Measurements from ENCODE around the gene GTF3C2. TPM values are rescaled to one million over a fixed set of nuclear protein-coding genes. Genes with fewer than 3 reads are reported as not detected.

Gene GTF3C2
- total and polyA plus RNA-seq, 2 of the 13 experiments (the other 11 are each of a cell fraction or from before 2014, with no cell fraction given) = 77.5 to 130 TPM

- Histone ChIP-seq H3K27me3 (ENCODE audit: control insufficient read depth in 1 of 2, insufficient read depth in 2 of 2, low read length in 2 of 2) (no peaks in the 10 kb centered on the region; a peak in 1 of 5 replicates), H3K4me3 (replicated peaks in 1 of 3; ENCODE audit: insufficient read depth in 1 of 3, low read depth in 2 of 3, low read length in 3 of 3) (peak within 1 kb of the TSS; percentile 88 to 96 (median 95)), H3K79me2 (ENCODE audit: insufficient read depth, low read length) (peaks cover 54% of the 10 kb centered on the region), H3K9ac (ENCODE audit: insufficient read depth, low read depth, low read length) (peak within 1 kb of the TSS; percentile 97), H3K9me3 (ENCODE audit: low read length) (no peaks in the 10 kb centered on the region), H3K36me3 (replicated peaks in 1 of 2; ENCODE audit: control insufficient read depth in 1 of 2, insufficient read depth in 2 of 2, low read length in 2 of 2) (peaks cover 26 to 64% of the 10 kb centered on the region in 2 experiments), H4K20me1 (ENCODE audit: insufficient read depth, low read length) (no peaks in the 10 kb centered on the region; the same call in 1 of the 2 replicates), H3K27ac (ENCODE audit: extremely low read length, insufficient read depth, low read length) (peak within 1 kb of the TSS; percentile 83), H3K4me1 (ENCODE audit: insufficient read depth, low read length) (peaks cover 41% of the 10 kb centered on the region), H2AFZ (ENCODE audit: low read length) (no peak within 1 kb of the TSS), H3K4me2 (ENCODE audit: low read depth, low read length) (peak within 1 kb of the TSS; percentile 99)
- intact Hi-C loops (cut with micrococcal nuclease; ENCODE audit: unreplicated experiment) (loop anchor here (1.0 to 10.0 kb wide), 4 partner anchors 13 to 115 kb away; partner anchors contain the start of gene GTF3C2), in situ Hi-C loops (cut with HindIII; ENCODE audit: extremely low pct_ligation_motif_present, low pct_unique_long_range_greater_than_20kb) (loop anchor here (5.0 kb wide), 1 partner anchor 48 kb away; the partner anchor contains the start of gene MPV17)
- peak; percentile 65 for FAIRE-seq
- ChIA-PET POLR2A (interaction anchor here (0.7 to 9.5 kb wide), 21 partner anchors 10 to 319 kb away, joined by 3 to 125 read pairs (median 5); partner anchors contain the start of genes AGBL5, GTF3C2, MPV17 and NRBP1), CTCF (ENCODE audit: low intra/inter-chr PET ratio, low total read pairs) (interaction anchor here (1.1 to 2.5 kb wide), 2 partner anchors 49 to 213 kb away, joined by 3 to 15 read pairs; partner anchors contain the start of gene ZNF512)
- peak; percentile 99 for DNase-seq (ENCODE audit: low spot score)
- BruUV-seq (replicated peaks) = no TSS peak
- ATAC-seq = peak; percentile 89
- WGBS (ENCODE audit: low lambda C conversion rate) = under 1% methylated on average over 61 of the region's 85 CpGs
- no peak for TF ChIP-seq RFX1 (IDR thresholded peaks at IDR 0.05)
- peak; percentile 35; the same call in 1 of the 2 replicates for TF ChIP-seq KLF15 (CRISPR knock-in tag; IDR thresholded peaks at IDR 0.05; ENCODE audit: borderline replicate concordance)
- TF ChIP-seq ZFYVE20 (CRISPR knock-in tag; IDR thresholded peaks at IDR 0.05; ENCODE audit: borderline replicate concordance, low read depth) = peak; percentile 94
- TF ChIP-seq PLRG1 (conservative IDR thresholded peaks at IDR 0.05) = no peak
- no peak for TF ChIP-seq ZNF562 (CRISPR knock-in tag; IDR thresholded peaks at IDR 0.05; ENCODE audit: borderline replicate concordance)
- TF ChIP-seq YY1 (IDR thresholded peaks at IDR 0.05; ENCODE audit: insufficient read depth, insufficient replicate concordance, low read depth, low read length) = peak; percentile 96
- TF ChIP-seq EP300 (IDR thresholded peaks at IDR 0.05; ENCODE audit: low read depth in 2 of 2, low read length in 2 of 2) = peak; percentile 53 to 68
- TF ChIP-seq EP300 (CRISPR knock-in tag; IDR thresholded peaks at IDR 0.05; ENCODE audit: borderline replicate concordance) = no peak; the same call in 1 of the 2 replicates
- TF ChIP-seq AGO2 (optimal IDR thresholded peaks at IDR 0.05; ENCODE audit: low read depth, low read length) = peak; percentile 85
- TF ChIP-seq ZSCAN31 (CRISPR knock-in tag; IDR thresholded peaks at IDR 0.05; ENCODE audit: low read depth) = peak; percentile 98; the same call in 1 of the 2 replicates
- peak; percentile 95 for TF ChIP-seq GABPB1 (CRISPR knock-in tag; IDR thresholded peaks at IDR 0.05)
- TF ChIP-seq, protein P1, sequence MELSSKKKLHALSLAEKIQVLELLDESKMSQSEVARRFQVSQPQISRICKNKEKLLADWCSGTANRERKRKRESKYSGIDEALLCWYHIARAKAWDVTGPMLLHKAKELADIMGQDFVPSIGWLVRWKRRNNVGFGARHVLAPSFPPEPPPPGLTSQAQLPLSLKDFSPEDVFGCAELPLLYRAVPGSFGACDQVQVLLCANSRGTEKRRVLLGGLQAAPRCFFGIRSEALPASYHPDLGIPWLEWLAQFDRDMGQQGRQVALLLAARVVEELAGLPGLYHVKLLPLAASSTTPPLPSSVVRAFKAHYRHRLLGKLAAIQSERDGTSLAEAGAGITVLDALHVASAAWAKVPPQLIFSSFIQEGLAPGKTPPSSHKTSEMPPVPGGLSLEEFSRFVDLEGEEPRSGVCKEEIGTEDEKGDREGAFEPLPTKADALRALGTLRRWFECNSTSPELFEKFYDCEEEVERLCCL (CRISPR knock-in tag; IDR thresholded peaks at IDR 0.05; ENCODE audit: borderline replicate concordance) = peak; percentile 62; the same call in 1 of the 2 replicates
- TF ChIP-seq KDM1A (CRISPR knock-in tag; IDR thresholded peaks at IDR 0.05) = no peak; the same call in 1 of the 2 replicates
- TF ChIP-seq ZNF609 (CRISPR knock-in tag; IDR thresholded peaks at IDR 0.05; ENCODE audit: borderline replicate concordance) = peak; percentile 53
- TF ChIP-seq HNRNPUL1 (IDR thresholded peaks at IDR 0.05; ENCODE audit: low read depth, low read length) = peak; percentile 94; the same call in 1 of the 2 replicates
- TF ChIP-seq ZSCAN25 (CRISPR knock-in tag; IDR thresholded peaks at IDR 0.05) = peak; percentile 68; the same call in 1 of the 2 replicates
- TF ChIP-seq SMAD9 (CRISPR knock-in tag; IDR thresholded peaks at IDR 0.05) = 0 out of 2 replicates have a peak, but pooled peaks have one; percentile 12
Observed at GRCh38 chr2:27370026-27370815, 13.7 kb upstream of the GTF3C2 start, which contains the start of the genes EIF2B4 and SNX17. TSS of gene EIF2B4 (minus strand) at chr2:27370338. CDS start at chr2:27370314, 24 bp downstream. TSS of gene SNX17 (plus strand) at chr2:27370616. CDS start at chr2:27370744, 128 bp downstream.
